Panc1 (cell line): ENCODE data around the gene TMEM222.

Source experiments
- POLR2AphosphoS5 ChIP-seq: IDR thresholded peaks from 2 replicates; pipeline ENCODE4 v1.6.1; 2012; ENCODE audit warnings: mild to moderate bottlenecking, low read depth, low read length, moderate library complexity
- SIN3A ChIP-seq: IDR thresholded peaks from 2 replicates; pipeline ENCODE4 v1.6.1; 2012; ENCODE audit warnings: low read depth, mild to moderate bottlenecking, low read length, moderate library complexity, borderline replicate concordance; ENCODE audit not compliant: insufficient read depth
- TF ChIP-seq, protein P1 (sequence below): fragments of 450-650 bp; IDR thresholded peaks from 2 replicates; pipeline ENCODE4 v1.5.1; 2017; ENCODE audit warnings: mild to moderate bottlenecking

DNA sequence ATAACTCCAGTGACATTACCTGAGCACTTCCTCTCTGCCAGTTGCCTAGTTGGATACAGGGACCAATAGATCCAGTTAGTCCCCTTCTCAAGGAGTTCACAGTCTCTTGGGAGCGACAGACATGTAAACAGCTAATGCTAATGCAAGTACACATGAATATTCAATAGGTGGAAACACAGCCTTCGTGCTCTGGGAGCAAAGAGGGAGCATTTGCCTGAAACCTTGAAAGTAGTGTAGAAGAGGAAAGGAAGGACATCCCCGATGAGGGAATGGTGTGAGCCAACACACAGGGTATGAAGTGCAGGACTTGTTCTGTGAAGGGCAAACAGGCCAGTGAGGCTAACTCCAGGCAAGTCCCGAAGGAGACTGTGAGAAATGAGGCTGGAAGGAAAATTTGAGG, 3.8 kb upstream of the TMEM222 start:
- no peak for TF ChIP-seq SIN3A
- TF ChIP-seq, protein P1, sequence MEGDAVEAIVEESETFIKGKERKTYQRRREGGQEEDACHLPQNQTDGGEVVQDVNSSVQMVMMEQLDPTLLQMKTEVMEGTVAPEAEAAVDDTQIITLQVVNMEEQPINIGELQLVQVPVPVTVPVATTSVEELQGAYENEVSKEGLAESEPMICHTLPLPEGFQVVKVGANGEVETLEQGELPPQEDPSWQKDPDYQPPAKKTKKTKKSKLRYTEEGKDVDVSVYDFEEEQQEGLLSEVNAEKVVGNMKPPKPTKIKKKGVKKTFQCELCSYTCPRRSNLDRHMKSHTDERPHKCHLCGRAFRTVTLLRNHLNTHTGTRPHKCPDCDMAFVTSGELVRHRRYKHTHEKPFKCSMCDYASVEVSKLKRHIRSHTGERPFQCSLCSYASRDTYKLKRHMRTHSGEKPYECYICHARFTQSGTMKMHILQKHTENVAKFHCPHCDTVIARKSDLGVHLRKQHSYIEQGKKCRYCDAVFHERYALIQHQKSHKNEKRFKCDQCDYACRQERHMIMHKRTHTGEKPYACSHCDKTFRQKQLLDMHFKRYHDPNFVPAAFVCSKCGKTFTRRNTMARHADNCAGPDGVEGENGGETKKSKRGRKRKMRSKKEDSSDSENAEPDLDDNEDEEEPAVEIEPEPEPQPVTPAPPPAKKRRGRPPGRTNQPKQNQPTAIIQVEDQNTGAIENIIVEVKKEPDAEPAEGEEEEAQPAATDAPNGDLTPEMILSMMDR = no peak
- TF ChIP-seq POLR2AphosphoS5 = no peak
